H1 (cell line): ENCODE results near the gene UMODL1. TPM values are rescaled to one million over a fixed set of nuclear protein-coding genes. Genes with fewer than 3 reads are reported as not detected.

Experiments used
- CTCF ChIA-PET: fragments of 300-600 bp; sonication (Branson Sonifier 250); formaldehyde crosslinking; loops from one replicate; lab custom pipeline; 2021; ENCODE audit not compliant: partially characterized antibody; lab: Charles Lee
- POLR2A ChIA-PET: fragments of 300-600 bp; sonication (Branson Sonifier 250); formaldehyde crosslinking; loops from one replicate; lab custom pipeline; 2021; ENCODE audit warnings: inconsistent platforms; ENCODE audit not compliant: partially characterized antibody; lab: Charles Lee
- DNase-seq, 2 experiments: peaks; one replicate each; pipeline versions ENCODE4 v3.0.0 to v3.0.0-alpha.2; 2010 to 2022; ENCODE audit warnings: low spot score in 2 of 2, low read depth in 1 of 2, mixed read lengths in 1 of 2
- FAIRE-seq: peaks from 2 replicates; lab custom pipeline; 2011; peaks lifted over from hg19 to GRCh38; lab: Jason Lieb, UNC
- H2AFZ ChIP-seq: 2 replicates; pipeline ENCODE4 v1.8.1; 2012; ENCODE audit warnings: low read length, inconsistent platforms
- H2AK5ac ChIP-seq: 2 replicates; pipeline ENCODE4 v1.6.1; 2013; ENCODE audit warnings: low read depth, low read length
- H2BK120ac ChIP-seq: replicated peaks from 2 replicates; pipeline ENCODE3; 2013; ENCODE audit warnings: low read depth, low read length, inconsistent platforms
- H2BK12ac ChIP-seq: 2 replicates; pipeline ENCODE4 v1.6.1; 2013; ENCODE audit warnings: low read depth, low read length
- H2BK15ac ChIP-seq: 2 replicates; pipeline ENCODE4 v1.6.1; 2013; ENCODE audit warnings: low read length
- H2BK20ac ChIP-seq: 2 replicates; pipeline ENCODE4 v1.6.1; 2013; ENCODE audit warnings: low read length
- H2BK5ac ChIP-seq: 2 replicates; pipeline ENCODE4 v1.6.1; 2013; ENCODE audit warnings: low read depth, low read length
- H3K14ac ChIP-seq: 2 replicates; pipeline ENCODE4 v1.6.1; 2013; ENCODE audit warnings: inconsistent platforms; ENCODE audit not compliant: insufficient read length
- H3K18ac ChIP-seq: 2 replicates; pipeline ENCODE4 v1.6.1; 2013; ENCODE audit warnings: low read length; ENCODE audit errors: extremely low read depth
- H3K23ac ChIP-seq: 2 replicates; pipeline ENCODE4 v1.6.1; 2013; ENCODE audit warnings: inconsistent platforms; ENCODE audit not compliant: insufficient read length
- H3K23me2 ChIP-seq: 2 replicates; pipeline ENCODE4 v1.6.1; 2013; ENCODE audit warnings: low read depth, low read length
- H3K27ac ChIP-seq: 2 replicates; pipeline ENCODE4 v1.6.1; 2011; ENCODE audit warnings: low read depth, low read length, inconsistent platforms
- H3K27me3 ChIP-seq, 4 experiments: replicated peaks in 1 of 4; 1 replicate in 1 of 4; 2 replicates in 3 of 4; pipeline versions ENCODE4 v1.6.1 to v1.8.1; 2011 to 2013; ENCODE audit warnings: low read length in 3 of 4, mild to moderate bottlenecking in 3 of 4, inconsistent platforms in 2 of 4, mixed read lengths in 2 of 4, moderate library complexity in 1 of 4; ENCODE audit not compliant: control insufficient read depth in 3 of 4, insufficient read depth in 3 of 4; ENCODE audit errors: extremely low read depth in 1 of 4
- H3K36me3 ChIP-seq, 4 experiments: 2 replicates each; pipeline versions ENCODE4 v1.6.1 to v1.8.1; 2011 to 2013; ENCODE audit warnings: mild to moderate bottlenecking in 4 of 4, low read length in 3 of 4, moderate library complexity in 2 of 4, control low read depth in 1 of 4, inconsistent platforms in 1 of 4; ENCODE audit not compliant: insufficient read depth in 4 of 4, control insufficient read depth in 2 of 4
- H3K4ac ChIP-seq: replicated peaks from 2 replicates; pipeline ENCODE3; 2013; ENCODE audit warnings: low read length, low read depth, mixed read lengths, inconsistent platforms; ENCODE audit not compliant: insufficient read length
- H3K4me1 ChIP-seq, 4 experiments: replicated peaks in 1 of 4; 1 replicate in 1 of 4; 2 replicates in 3 of 4; pipeline versions ENCODE4 v1.6.1 to v1.8.1; 2011 to 2013; ENCODE audit warnings: low read length in 3 of 4, inconsistent platforms in 2 of 4, mixed read lengths in 1 of 4; ENCODE audit not compliant: insufficient read depth in 4 of 4, control insufficient read depth in 3 of 4
- H3K4me2 ChIP-seq, 2 experiments: 2 replicates each; pipeline versions ENCODE4 v1.6.1 to v1.8.1; 2011 to 2013; ENCODE audit warnings: low read depth in 2 of 2, low read length in 2 of 2, control low read depth in 1 of 2, inconsistent platforms in 1 of 2, mild to moderate bottlenecking in 1 of 2; ENCODE audit not compliant: insufficient read depth in 1 of 2
- H3K4me3 ChIP-seq, 4 experiments: fragments of 200-600, 300-600 bp in 1 of 4; sonication (generic), shearing (Covaris generic), sonication (Bioruptor Twin) in 1 of 4; 2 replicates each; pipeline versions ENCODE4 v1.5.1 to v1.8.1; 2011 to 2016; ENCODE audit warnings: low read length in 4 of 4, low read depth in 3 of 4, control low read depth in 2 of 4, inconsistent platforms in 2 of 4, mild to moderate bottlenecking in 2 of 4, mixed read lengths in 1 of 4, moderate library complexity in 1 of 4; ENCODE audit not compliant: insufficient read depth in 2 of 4; ENCODE audit errors: extremely low read depth in 1 of 4
- H3K56ac ChIP-seq: replicated peaks from 2 replicates; pipeline ENCODE3; 2013; ENCODE audit warnings: low read depth, mild to moderate bottlenecking, mixed read lengths, low read length, inconsistent platforms; ENCODE audit not compliant: insufficient read length
- H3K79me1 ChIP-seq: 2 replicates; pipeline ENCODE4 v1.6.1; 2013; ENCODE audit warnings: low read depth, low read length, control low read depth
- H3K79me2 ChIP-seq, 2 experiments: 2 replicates each; pipeline versions ENCODE4 v1.6.1 to v1.8.1; 2012 to 2013; ENCODE audit warnings: low read length in 2 of 2, mild to moderate bottlenecking in 2 of 2, inconsistent platforms in 1 of 2; ENCODE audit not compliant: insufficient read depth in 2 of 2, control insufficient read depth in 1 of 2
- H3K9ac ChIP-seq, 4 experiments: replicated peaks in 1 of 4; 1 replicate in 1 of 4; 2 replicates in 3 of 4; pipeline versions ENCODE4 v1.6.1 to v1.8.1; 2011 to 2013; ENCODE audit warnings: low read depth in 3 of 4, low read length in 3 of 4, control low read depth in 2 of 4, mild to moderate bottlenecking in 2 of 4, moderate library complexity in 2 of 4, inconsistent platforms in 1 of 4; ENCODE audit errors: extremely low read depth in 1 of 4
- H3K9me3 ChIP-seq, 2 experiments: 2 replicates each; pipeline versions ENCODE4 v1.6.1 to v1.8.1; 2012 to 2013; ENCODE audit warnings: mild to moderate bottlenecking in 2 of 2, moderate library complexity in 2 of 2, control low read depth in 1 of 2, inconsistent platforms in 1 of 2, low read depth in 1 of 2, low read length in 1 of 2, mixed read lengths in 1 of 2; ENCODE audit not compliant: insufficient read depth in 2 of 2
- H4K20me1 ChIP-seq, 2 experiments: replicated peaks in 1 of 2; 2 replicates each; pipeline versions ENCODE3 to v1.8.1; 2011 to 2013; ENCODE audit warnings: inconsistent platforms in 2 of 2, low read length in 2 of 2, mild to moderate bottlenecking in 1 of 2; ENCODE audit not compliant: insufficient read depth in 2 of 2, control insufficient read depth in 1 of 2
- H4K5ac ChIP-seq: 2 replicates; pipeline ENCODE4 v1.6.1; 2013; ENCODE audit warnings: low read length, low read depth, mixed read lengths, inconsistent platforms; ENCODE audit not compliant: insufficient read length
- H4K8ac ChIP-seq: 2 replicates; pipeline ENCODE4 v1.8.0; 2013; ENCODE audit warnings: mild to moderate bottlenecking, moderate library complexity, low read length, inconsistent platforms; ENCODE audit not compliant: insufficient read depth; ENCODE audit errors: extremely low read depth
- H4K91ac ChIP-seq: replicated peaks from 2 replicates; pipeline ENCODE3; 2013; ENCODE audit warnings: low read length, mixed read lengths, inconsistent platforms; ENCODE audit not compliant: insufficient read length
- CEBPB ChIP-seq: IDR thresholded peaks from 2 replicates; pipeline ENCODE4 v1.6.1; 2012; ENCODE audit warnings: low read depth, low read length
- CTCF ChIP-seq, 3 experiments: IDR thresholded peaks; 1 replicate in 2 of 3; 2 replicates in 1 of 3; pipeline versions ENCODE4 v1.5.1 to v1.6.1; 2011; ENCODE audit warnings: low read length in 3 of 3, mild to moderate bottlenecking in 3 of 3, inconsistent platforms in 2 of 3, low read depth in 1 of 3, moderate library complexity in 1 of 3; ENCODE audit not compliant: insufficient read depth in 1 of 3; ENCODE audit errors: control extremely low read depth in 1 of 3
- EZH2 ChIP-seq: fragments of 200-600 bp; sonication (generic); IDR thresholded peaks from 2 replicates; pipeline ENCODE4 v1.7.1; 2012; ENCODE audit warnings: low read depth, mild to moderate bottlenecking, moderate library complexity, low read length, inconsistent platforms; ENCODE audit not compliant: severe bottlenecking
- HDAC6 ChIP-seq: IDR thresholded peaks from one replicate; pipeline ENCODE4 v1.7.1; 2012; ENCODE audit warnings: low read depth, mild to moderate bottlenecking, inconsistent platforms, low read length, moderate library complexity
- MAX ChIP-seq: IDR thresholded peaks from 2 replicates; pipeline ENCODE4 v1.6.1; 2012; ENCODE audit warnings: inconsistent platforms
- PHF8 ChIP-seq: fragments of 200-600 bp; sonication (generic); conservative IDR thresholded peaks from 2 replicates; pipeline ENCODE4 v1.7.1; 2012; ENCODE audit warnings: low read depth, mild to moderate bottlenecking, inconsistent platforms, low read length, moderate library complexity
- RAD21 ChIP-seq, 2 experiments: IDR thresholded peaks in 1 of 2; conservative IDR thresholded peaks in 1 of 2; 2 replicates each; pipeline ENCODE4 v1.6.1; 2011; ENCODE audit warnings: low read depth in 2 of 2, low read length in 2 of 2, improper control_type of control experiment in 1 of 2, inconsistent platforms in 1 of 2, mild to moderate bottlenecking in 1 of 2, moderate library complexity in 1 of 2
- RXRA ChIP-seq: IDR thresholded peaks from 2 replicates; pipeline ENCODE4 v1.6.1; 2011; ENCODE audit warnings: low read depth, mild to moderate bottlenecking, low read length, moderate library complexity; ENCODE audit not compliant: insufficient read depth
- SP4 ChIP-seq: IDR thresholded peaks from 2 replicates; pipeline ENCODE4 v1.6.1; 2012; ENCODE audit warnings: low read length, inconsistent platforms
- TBP ChIP-seq: IDR thresholded peaks from 2 replicates; pipeline ENCODE4 v1.6.1; 2011; ENCODE audit warnings: low read depth, low read length, improper control_type of control experiment
- WGBS, 2 experiments: shearing (Covaris generic) in 1 of 2; methylation state at CpG; one replicate each; pipeline versions ENCODE4 v1.1.6 to v1.1.7; 2013 to 2015; ENCODE audit warnings: low lambda C conversion rate in 2 of 2, mixed read lengths in 2 of 2, inconsistent platforms in 1 of 2, low coverage in 1 of 2, missing lambda C conversion rate in 1 of 2; ENCODE audit not compliant: insufficient replicate concordance in 2 of 2, insufficient coverage in 1 of 2, insufficient read length in 1 of 2; ENCODE audit errors: extremely low coverage in 1 of 2, missing lambda C conversion rate in 1 of 2; 5-methylcytosine and 5-hydroxymethylcytosine counted together
- polyA plus RNA-seq, 7 experiments: library from polyadenylated mRNA; depleted of rRNA in 3 of 7; stranded (reverse) in 5 of 7; unstranded in 2 of 7; fragments of >200 nt in 5 of 7; fragments of 200-250 nt in 2 of 7; gene quantifications; 1 replicate in 5 of 7; 2 replicates in 1 of 7; 4 replicates in 1 of 7; pipeline versions ENCODE4 v1.2.1 to v1.2.3, GENCODE V29; 2011 to 2013; ENCODE audit warnings: missing spikeins in 2 of 7, mixed read lengths in 2 of 7
- total RNA-seq: library from RNA; stranded (reverse); fragmentation: NEBNext Ultra II Directional; extraction: Animal tissue kit (Norgen Biotek cat#: 25700); gene quantifications from 2 replicates; pipeline ENCODE4 v1.2.1, GENCODE V29; 2021

UMODL1 gene
- total and polyA plus RNA-seq, 2 of the 8 experiments (the other 6 are each of a cell fraction or from before 2014, with no cell fraction given): not detected

- H3K14ac ChIP-seq: no peak overlapping the region
- no peak overlapping the region for H3K9ac ChIP-seq
- ChIA-PET POLR2A (no interaction called here), CTCF (interaction anchor here (0.5 to 8.4 kb wide), 2 partner anchors 12 to 472 kb away, joined by 3 to 80 read pairs; no protein-coding TSS in a partner anchor)
- no peak overlapping the region for H3K4me3 ChIP-seq
- H2AK5ac ChIP-seq: no peak overlapping the region
- no peaks in the 10 kb centered on the region for H3K36me3 ChIP-seq
- H3K27ac ChIP-seq: no peak overlapping the region; the same call in 1 of the 2 replicates
- H3K79me1 ChIP-seq: no peaks in the 10 kb centered on the region
- no peak overlapping the region for H3K4me2 ChIP-seq
- no peak overlapping the region for H3K4ac ChIP-seq
- no peaks in the 10 kb centered on the region for H3K23me2 ChIP-seq
- DNase-seq (no peak), FAIRE-seq (no peak)
- peaks cover 0 to 9% (median 5%) of the 10 kb centered on the region in 4 experiments; a peak in 5 of 7 replicates for H3K4me1 ChIP-seq
- no peaks in the 10 kb centered on the region for H3K79me2 ChIP-seq
- no peak overlapping the region for H2BK120ac ChIP-seq
- peaks cover 0 to 6% (median 3%) of the 10 kb centered on the region in 4 experiments; a peak in 5 of 7 replicates for H3K27me3 ChIP-seq
- H3K9me3 ChIP-seq: peaks cover 8 to 12% of the 10 kb centered on the region in 2 experiments; a peak in 2 of 4 replicates
- no peak overlapping the region for H3K23ac ChIP-seq
- H4K91ac ChIP-seq: no peak overlapping the region
- no peak overlapping the region for H2BK5ac ChIP-seq
- H2BK12ac ChIP-seq: no peak overlapping the region
- no peak overlapping the region for H4K8ac ChIP-seq
- H4K20me1 ChIP-seq: no peaks in the 10 kb centered on the region
- H3K56ac ChIP-seq: no peak overlapping the region
- H2BK15ac ChIP-seq: no peak overlapping the region
- H2AFZ ChIP-seq: no peak overlapping the region
- H4K5ac ChIP-seq: no peak overlapping the region
- WGBS, 2 experiments: 92% methylated on average over 15 of the region's 15 CpGs; no CpG with 5 or more reads in 1 of the 2 experiments
- no peak overlapping the region for H2BK20ac ChIP-seq
- H3K18ac ChIP-seq: no peak overlapping the region
- TF ChIP-seq PHF8: no peak
- TF ChIP-seq SP4: no peak
- TF ChIP-seq CTCF (IDR thresholded peaks at IDR 0.05; ENCODE audit: control extremely low read depth in 1 of 3, insufficient read depth in 1 of 3, low read depth in 1 of 3, low read length in 3 of 3): no peak
- TF ChIP-seq TBP: no peak
- no peak for TF ChIP-seq HDAC6
- TF ChIP-seq RXRA: no peak
- no peak for TF ChIP-seq EZH2
- TF ChIP-seq CEBPB: no peak
- no peak for TF ChIP-seq MAX
- no peak for TF ChIP-seq RAD21 (IDR thresholded peaks at IDR 0.05 in 1 of 2, conservative IDR thresholded peaks at IDR 0.05 in 1 of 2; ENCODE audit: low read depth in 2 of 2, low read length in 2 of 2)
Measured at GRCh38 chr21:42093991-42094421, 22.9 kb downstream of the UMODL1 start.
